IPS-18a (cell line): Measurements from ENCODE around the gene ADCY2.
"Not testable (repeated sequence)": the region's sequence is repeated elsewhere in the genome, so short reads cannot be mapped to it uniquely, and the experiment has no call there.

Experiments used
- H3K27ac ChIP-seq: one replicate; pipeline ENCODE4 v1.5.1; 2013; ENCODE audit warnings: low read length
- H3K27me3 ChIP-seq: one replicate; pipeline ENCODE4 v1.6.1; 2013; ENCODE audit warnings: mild to moderate bottlenecking, low read length; ENCODE audit not compliant: control insufficient read depth, insufficient read depth
- H3K36me3 ChIP-seq: one replicate; pipeline ENCODE4 v1.6.1; 2013; ENCODE audit warnings: low read depth, low read length; ENCODE audit not compliant: control insufficient read depth
- H3K4me1 ChIP-seq: one replicate; pipeline ENCODE4 v1.6.1; 2013; ENCODE audit warnings: low read depth, low read length; ENCODE audit not compliant: control insufficient read depth
- H3K4me3 ChIP-seq: one replicate; pipeline ENCODE4 v1.5.1; 2013; ENCODE audit warnings: low read length
- H3K9ac ChIP-seq: one replicate; pipeline ENCODE4 v1.6.1; 2013; ENCODE audit warnings: mild to moderate bottlenecking, low read length, moderate library complexity
- H3K9me3 ChIP-seq: one replicate; pipeline ENCODE4 v1.6.1; 2013; ENCODE audit warnings: low read depth, low read length; ENCODE audit not compliant: control insufficient read depth

The ADCY2 gene

GRCh38 chr5:7422316-7423106, 26.6 kb downstream of the ADCY2 start:
- peak overlapping the region; percentile 21 for H3K4me3 ChIP-seq
- H3K9me3 ChIP-seq: no peaks in the 10 kb centered on the region
- no peaks in the 10 kb centered on the region for H3K36me3 ChIP-seq
- H3K27me3 ChIP-seq: no peaks in the 10 kb centered on the region
- no peak overlapping the region for H3K9ac ChIP-seq
- H3K27ac ChIP-seq: no peak overlapping the region
- H3K4me1 ChIP-seq: peaks cover 56% of the 10 kb centered on the region

GRCh38 chr5:7423231-7423630, 27.3 kb downstream of the ADCY2 start:
- not testable (repeated sequence) for H3K9ac ChIP-seq, H3K4me3 ChIP-seq, H3K27ac ChIP-seq, H3K36me3 ChIP-seq, H3K9me3 ChIP-seq, H3K27me3 ChIP-seq
- peaks cover 63% of the 10 kb centered on the region for H3K4me1 ChIP-seq

GRCh38 chr5:7425830-7426229, 29.9 kb downstream of the ADCY2 start:
- H3K9ac ChIP-seq: no peak overlapping the region
- peaks cover 45% of the 10 kb centered on the region for H3K4me1 ChIP-seq
- no peak overlapping the region for H3K27ac ChIP-seq

GRCh38 chr5:7426284-7426683, 30.3 kb downstream of the ADCY2 start:
- H3K9ac ChIP-seq: no peak overlapping the region

More at GRCh38 chr5:7425830-7426229, 29.9 kb downstream of the ADCY2 start:
- H3K4me3 ChIP-seq: no peak overlapping the region
- H3K27me3 ChIP-seq: no peaks in the 10 kb centered on the region
- no peaks in the 10 kb centered on the region for H3K9me3 ChIP-seq
- H3K36me3 ChIP-seq: no peaks in the 10 kb centered on the region

GRCh38 chr5:7434914-7435313, 39.0 kb downstream of the ADCY2 start:
- Histone ChIP-seq H3K4me3 (no peak overlapping the region), H3K36me3 (no peaks in the 10 kb centered on the region), H3K27ac (no peak overlapping the region), H3K27me3 (no peaks in the 10 kb centered on the region), H3K9ac (no peak overlapping the region), H3K9me3 (no peaks in the 10 kb centered on the region), H3K4me1 (no peaks in the 10 kb centered on the region)

More at GRCh38 chr5:7426284-7426683, 30.3 kb downstream of the ADCY2 start:
- no peaks in the 10 kb centered on the region for H3K27me3 ChIP-seq
- H3K36me3 ChIP-seq: no peaks in the 10 kb centered on the region
- no peak overlapping the region for H3K27ac ChIP-seq
- H3K9me3 ChIP-seq: no peaks in the 10 kb centered on the region
- no peak overlapping the region for H3K4me3 ChIP-seq
- peaks cover 40% of the 10 kb centered on the region for H3K4me1 ChIP-seq

GRCh38 chr5:7435503-7435902, 39.6 kb downstream of the ADCY2 start:
- no peak overlapping the region for H3K9ac ChIP-seq
- H3K9me3 ChIP-seq: no peaks in the 10 kb centered on the region
- no peaks in the 10 kb centered on the region for H3K27me3 ChIP-seq
- H3K27ac ChIP-seq: no peak overlapping the region
- H3K4me1 ChIP-seq: no peaks in the 10 kb centered on the region
- no peak overlapping the region for H3K4me3 ChIP-seq
- H3K36me3 ChIP-seq: no peaks in the 10 kb centered on the region

- Histone ChIP-seq H3K9ac (no peak overlapping the region), H3K9me3 (no peaks in the 10 kb centered on the region), H3K4me3 (no peak overlapping the region), H3K36me3 (no peaks in the 10 kb centered on the region), H3K4me1 (no peaks in the 10 kb centered on the region), H3K27ac (no peak overlapping the region), H3K27me3 (no peaks in the 10 kb centered on the region)
Measured at GRCh38 chr5:7436521-7436920, 40.6 kb downstream of the ADCY2 start.

GRCh38 chr5:7437836-7438235, 41.9 kb downstream of the ADCY2 start:
- H3K4me3 ChIP-seq: no peak overlapping the region
- no peaks in the 10 kb centered on the region for H3K36me3 ChIP-seq
- no peaks in the 10 kb centered on the region for H3K27me3 ChIP-seq
- H3K27ac ChIP-seq: no peak overlapping the region
- H3K9me3 ChIP-seq: no peaks in the 10 kb centered on the region
- no peaks in the 10 kb centered on the region for H3K4me1 ChIP-seq
- H3K9ac ChIP-seq: no peak overlapping the region

GRCh38 chr5:7445068-7445467, 49.1 kb downstream of the ADCY2 start:
- Histone ChIP-seq H3K36me3 (no peaks in the 10 kb centered on the region), H3K27ac (no peak overlapping the region), H3K9me3 (no peaks in the 10 kb centered on the region), H3K27me3 (no peaks in the 10 kb centered on the region), H3K4me1 (peaks cover 5% of the 10 kb centered on the region), H3K9ac (no peak overlapping the region), H3K4me3 (no peak overlapping the region)

- no peak overlapping the region for H3K27ac ChIP-seq
- peaks cover 5% of the 10 kb centered on the region for H3K4me1 ChIP-seq
- no peak overlapping the region for H3K9ac ChIP-seq
- H3K27me3 ChIP-seq: no peaks in the 10 kb centered on the region
- H3K9me3 ChIP-seq: no peaks in the 10 kb centered on the region
- no peak overlapping the region for H3K4me3 ChIP-seq
- H3K36me3 ChIP-seq: no peaks in the 10 kb centered on the region
Measured at GRCh38 chr5:7445831-7446230, 49.9 kb downstream of the ADCY2 start.

- Histone ChIP-seq H3K9me3 (no peaks in the 10 kb centered on the region), H3K36me3 (no peaks in the 10 kb centered on the region), H3K27ac (no peak overlapping the region), H3K9ac (no peak overlapping the region), H3K27me3 (no peaks in the 10 kb centered on the region), H3K4me1 (peaks cover 5% of the 10 kb centered on the region), H3K4me3 (no peak overlapping the region)
Measured at GRCh38 chr5:7446913-7447312, 51.0 kb downstream of the ADCY2 start.

- H3K9me3 ChIP-seq: no peaks in the 10 kb centered on the region
- no peak overlapping the region for H3K4me3 ChIP-seq
- no peaks in the 10 kb centered on the region for H3K4me1 ChIP-seq
- H3K27ac ChIP-seq: no peak overlapping the region
- H3K36me3 ChIP-seq: no peaks in the 10 kb centered on the region
- H3K9ac ChIP-seq: no peak overlapping the region
- H3K27me3 ChIP-seq: no peaks in the 10 kb centered on the region
Measured at GRCh38 chr5:7453947-7454346, 58.0 kb downstream of the ADCY2 start.
